HuH-7.5 (cell line): ENCODE results near the gene LRRC63.
A peak's percentile ranks its signal among the peaks of the same experiment; 100 is the strongest.

ENCODE experiments used
- DNase-seq: peaks from one replicate; pipeline ENCODE4 v3.0.0; 2011; ENCODE audit warnings: low spot score

The LRRC63 gene

DNA sequence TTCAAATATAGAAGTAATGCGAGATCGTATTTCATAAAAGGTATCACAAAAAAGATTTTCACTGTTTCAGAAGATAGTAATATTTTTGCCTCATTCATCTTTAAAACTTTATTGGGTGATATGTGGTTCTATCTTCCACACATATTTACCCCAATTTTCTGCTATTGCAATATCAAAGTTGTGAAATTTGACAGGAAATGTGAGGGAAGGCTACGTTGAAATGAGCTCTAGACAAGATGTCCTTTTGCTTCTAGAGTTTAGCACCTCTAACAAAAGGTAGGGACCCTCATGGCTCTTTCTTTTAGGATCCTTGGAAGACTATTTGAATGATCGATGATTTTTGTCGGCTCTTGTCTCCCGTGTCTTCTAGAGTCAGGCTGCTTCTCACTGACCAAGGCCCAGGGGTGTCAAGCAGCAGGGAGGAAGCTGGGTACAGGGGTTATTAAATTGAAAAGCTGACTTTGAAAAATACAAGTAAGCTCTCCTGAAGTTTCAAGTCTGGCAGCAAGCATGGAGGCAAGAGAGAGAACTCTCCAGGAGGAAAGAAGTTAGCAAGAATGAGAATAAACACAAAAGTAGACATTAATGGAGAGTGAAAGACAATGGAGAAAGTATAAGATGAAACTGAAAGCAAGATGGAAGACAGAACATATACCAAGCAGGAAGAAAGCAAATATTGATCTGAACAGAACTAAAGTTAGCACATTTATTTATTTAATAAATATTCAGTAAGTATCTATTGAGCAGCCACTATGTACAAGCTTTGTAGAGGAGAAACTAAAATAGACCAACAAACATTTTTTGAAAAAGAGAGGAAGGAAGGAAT lies 101.9 kb downstream of the LRRC63 start:
- no peak for DNase-seq

DNA sequence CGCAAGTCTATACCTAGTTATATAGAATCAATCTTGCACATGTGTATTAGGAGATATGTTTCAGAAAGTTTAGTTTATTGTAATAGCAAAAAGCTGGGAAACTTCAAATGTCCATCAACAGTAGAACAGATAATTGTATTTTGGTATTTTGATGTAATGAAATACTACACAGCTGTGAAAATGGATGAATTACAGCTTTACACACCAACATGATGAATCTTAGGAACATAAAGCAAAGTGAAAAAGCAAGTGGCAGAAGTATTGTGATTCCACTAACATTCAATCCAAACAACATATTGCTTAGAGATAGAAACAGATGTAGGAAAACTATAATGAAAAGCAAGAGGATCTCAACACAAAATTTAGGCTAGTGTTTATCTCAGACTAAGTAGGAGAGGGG lies 102.9 kb downstream of the LRRC63 start:
- DNase-seq, result no peak

DNA sequence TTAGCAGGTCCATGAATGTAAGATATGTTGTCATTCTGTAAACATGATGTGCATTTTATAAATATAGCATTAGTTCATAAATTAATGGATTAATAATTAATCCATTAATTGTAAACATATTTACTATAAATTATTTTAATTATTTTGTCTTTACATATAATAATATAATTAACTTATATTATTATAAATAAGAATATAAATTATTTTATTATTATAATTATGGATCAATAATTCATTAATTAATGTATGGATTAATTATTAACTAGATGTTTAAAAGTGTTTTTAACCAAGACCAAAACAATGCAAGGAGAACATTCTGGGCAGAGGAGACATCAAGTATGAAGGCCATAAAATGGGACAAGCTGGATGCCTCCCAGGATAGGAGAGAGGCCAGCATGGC lies 103.3 kb downstream of the LRRC63 start:
- DNase-seq, result no peak

GRCh38 chr13:46315491-46316075 lies 103.9 kb downstream of the LRRC63 start:
- DNase-seq, result no peak

DNA sequence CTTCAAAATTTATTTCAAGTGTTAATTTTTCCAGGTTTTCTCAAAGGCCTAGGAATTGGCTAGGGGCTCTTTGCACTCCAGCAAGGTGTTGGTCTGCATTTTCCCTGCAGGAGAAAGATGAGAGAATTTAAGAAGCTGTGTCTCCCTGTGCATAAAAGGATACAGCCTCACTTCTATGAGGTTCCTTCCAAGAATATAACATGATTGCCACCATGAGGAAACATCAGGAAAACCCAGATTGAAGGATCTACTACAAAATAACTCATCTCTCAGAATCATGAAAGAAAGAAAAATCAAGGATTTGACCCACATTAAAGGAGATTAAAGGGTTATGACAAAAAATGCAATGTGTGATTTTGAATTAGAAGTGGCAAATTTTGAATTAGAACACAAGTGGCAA lies 105.4 kb downstream of the LRRC63 start:
- no peak for DNase-seq

DNA sequence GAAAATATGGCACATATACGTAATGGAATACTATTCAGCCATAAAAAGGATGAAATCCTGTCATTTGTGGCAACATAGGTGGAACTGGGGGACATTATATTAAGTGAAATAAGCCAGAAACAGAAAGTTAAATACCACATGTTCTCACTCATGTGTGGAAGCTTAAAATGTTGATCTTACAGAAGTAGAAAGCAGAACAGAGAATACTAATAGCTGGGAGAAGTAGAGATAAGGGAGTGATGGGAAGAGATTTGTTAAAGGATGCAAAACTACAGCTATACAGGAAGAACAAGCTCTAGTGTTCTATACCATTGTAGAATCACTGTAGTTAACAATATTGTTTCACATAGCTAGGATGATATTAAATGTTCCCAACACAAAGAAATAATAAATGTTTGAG lies 107.3 kb downstream of the LRRC63 start:
- no peak for DNase-seq

- no peak for DNase-seq
Measured at GRCh38 chr13:46320406-46320805, 108.7 kb downstream of the LRRC63 start.

DNA sequence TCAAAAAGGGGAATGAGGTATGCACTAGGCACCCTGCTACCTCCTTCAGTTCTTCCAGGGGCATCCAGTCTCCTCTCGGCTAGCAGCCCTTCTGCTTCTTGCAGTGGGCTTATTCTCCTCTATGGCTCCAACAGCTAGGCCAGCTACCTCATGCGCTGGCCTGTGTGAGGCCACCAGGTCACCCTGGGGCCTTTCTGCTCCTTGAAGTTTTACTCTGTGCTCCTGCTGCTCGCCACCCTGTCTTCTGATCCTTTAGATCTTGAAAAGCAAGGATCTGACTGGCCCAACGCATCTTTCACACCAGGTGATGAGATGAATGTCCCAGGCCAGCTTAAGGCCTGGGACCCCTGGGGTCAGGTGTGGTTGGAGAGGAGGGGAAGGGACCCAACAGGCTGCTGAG lies 109.1 kb downstream of the LRRC63 start:
- no peak for DNase-seq

DNA sequence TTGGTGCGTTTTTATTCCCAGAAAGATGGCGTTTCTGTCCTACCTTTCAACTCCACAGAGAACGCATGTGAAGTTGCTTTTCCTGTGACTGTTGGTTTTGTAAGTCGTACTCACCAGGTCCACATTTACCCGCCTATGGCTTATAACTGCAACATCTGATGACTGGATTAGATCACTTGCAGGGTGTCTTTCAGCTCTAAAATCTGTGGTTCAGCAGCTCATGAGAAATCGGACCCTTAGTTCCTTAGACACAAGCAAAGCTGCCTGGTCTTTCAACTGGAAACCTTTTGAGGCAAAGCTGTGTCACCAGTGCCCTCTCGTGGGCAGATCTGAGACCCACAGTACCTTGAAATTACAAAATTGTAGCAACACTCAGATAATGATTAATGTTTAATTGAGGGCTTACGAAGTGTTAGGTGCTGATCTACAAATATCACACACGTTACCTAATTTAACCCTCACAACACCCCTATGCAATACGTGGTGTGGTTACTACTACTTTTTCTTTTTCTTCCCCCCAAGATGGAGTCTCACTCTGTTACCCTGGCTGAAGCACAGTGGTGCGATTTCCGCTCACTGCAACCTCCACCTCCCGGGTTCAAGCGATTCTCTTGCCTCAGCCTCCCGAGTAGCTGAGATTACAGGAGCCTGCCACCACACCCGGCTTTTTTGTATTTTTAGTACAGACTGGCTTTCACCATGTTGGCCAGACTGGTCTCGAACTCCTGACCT lies 109.9 kb downstream of the LRRC63 start:
- DNase-seq, result peak; percentile 50

DNA sequence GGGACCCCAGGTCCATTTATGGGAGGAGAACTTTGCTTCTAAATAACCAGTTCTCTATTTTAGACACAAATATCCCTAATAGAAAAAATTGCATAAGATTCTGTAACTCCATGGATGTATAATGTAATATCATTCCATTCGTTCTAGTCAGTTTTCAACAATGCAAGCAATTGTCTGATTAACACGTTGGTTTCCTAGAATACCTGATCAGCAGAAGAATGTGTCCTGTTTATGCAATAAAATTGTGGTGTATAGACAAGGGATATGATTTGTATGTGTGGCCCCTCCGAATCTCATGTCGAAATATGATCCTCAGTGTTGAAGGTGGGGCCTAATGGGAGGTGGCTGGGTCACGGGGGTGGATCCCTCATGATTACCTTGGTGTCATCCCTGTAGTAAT lies 113.2 kb downstream of the LRRC63 start:
- no peak for DNase-seq
